HUES64 (cell line): ENCODE measurements around the gene ZNF286A.
A peak's percentile ranks its signal among the peaks of the same experiment; 100 is the strongest.
"Not testable (repeated sequence)": the region's sequence is repeated elsewhere in the genome, so short reads cannot be mapped to it uniquely, and the experiment has no call there.

Source experiments
- H3K27ac ChIP-seq: 2 replicates; pipeline ENCODE4 v1.7.0; 2013; ENCODE audit warnings: low read depth, low read length, inconsistent platforms
- H3K27me3 ChIP-seq: 2 replicates; pipeline ENCODE4 v1.6.1; 2013; ENCODE audit warnings: mild to moderate bottlenecking, low read length; ENCODE audit not compliant: insufficient read depth
- H3K36me3 ChIP-seq: 2 replicates; pipeline ENCODE4 v1.6.1; 2013; ENCODE audit warnings: mild to moderate bottlenecking, low read length; ENCODE audit not compliant: insufficient read depth
- H3K4me1 ChIP-seq: 2 replicates; pipeline ENCODE4 v1.6.1; 2013; ENCODE audit warnings: mild to moderate bottlenecking, low read length, moderate library complexity; ENCODE audit not compliant: insufficient read depth
- H3K4me3 ChIP-seq: 2 replicates; pipeline ENCODE4 v1.5.1; 2013; ENCODE audit warnings: mild to moderate bottlenecking, low read length, moderate library complexity
- H3K9ac ChIP-seq: 2 replicates; pipeline ENCODE4 v1.6.1; 2013; ENCODE audit warnings: mild to moderate bottlenecking, low read depth, low read length
- H3K9me3 ChIP-seq: 2 replicates; pipeline ENCODE4 v1.6.1; 2013; ENCODE audit warnings: low read depth, low read length; ENCODE audit not compliant: insufficient read depth
- WGBS: fragments of 150-250, 120-280 bp; methylation state at CpG from one replicate; pipeline ENCODE4 v1.1.7; 2013; ENCODE audit warnings: missing lambda C conversion rate; 5-methylcytosine and 5-hydroxymethylcytosine counted together

The ZNF286A gene

DNA sequence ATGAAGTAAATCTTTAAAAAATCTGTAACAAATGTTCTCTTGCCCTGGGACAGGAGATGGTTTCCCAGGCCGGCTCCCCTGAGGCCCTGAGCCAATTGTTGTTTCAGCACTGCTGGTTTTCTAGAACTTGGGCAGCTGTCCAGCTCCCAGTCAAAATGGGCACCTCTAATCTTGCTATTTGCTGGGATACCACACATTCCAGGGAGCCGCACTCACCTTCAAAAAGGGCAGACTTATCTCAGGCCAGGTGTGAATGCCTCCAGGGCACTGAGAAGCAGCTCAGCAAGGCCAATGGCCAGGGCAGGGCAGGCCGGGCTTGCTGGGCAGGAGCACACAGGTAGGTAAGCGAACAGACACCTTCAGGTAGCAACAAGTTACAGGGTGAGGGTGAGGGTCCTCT lies 39.9 kb upstream of the ZNF286A start:
- WGBS: 93% methylated on average over 4 of the region's 4 CpGs
- Histone ChIP-seq H3K9me3 (no peaks in the 10 kb centered on the region), H3K27ac (no peak overlapping the region), H3K4me1 (peaks cover 8% of the 10 kb centered on the region), H3K4me3 (no peak overlapping the region), H3K27me3 (no peaks in the 10 kb centered on the region), H3K36me3 (peaks cover 52% of the 10 kb centered on the region), H3K9ac (no peak overlapping the region; the same call in 1 of the 2 replicates)

DNA sequence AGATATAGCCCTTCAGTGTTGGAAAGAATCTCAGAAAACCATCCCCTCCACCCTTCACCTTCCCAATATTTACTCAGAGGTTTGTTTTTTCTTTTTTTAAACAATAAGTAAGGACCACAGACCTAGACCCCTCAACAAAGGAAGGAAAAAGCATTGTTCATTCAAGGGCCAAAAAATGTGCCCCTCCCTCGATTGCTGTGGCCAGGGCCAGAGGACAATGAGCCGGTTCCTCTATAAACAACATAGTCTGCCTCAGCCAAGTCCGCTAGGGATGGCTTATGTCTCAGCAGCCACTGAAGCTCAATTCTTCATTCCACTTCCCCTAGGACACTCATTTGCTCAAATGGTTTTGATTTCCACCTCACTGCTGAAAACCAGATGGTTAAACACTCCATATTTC lies 39.5 kb upstream of the ZNF286A start:
- H3K27ac ChIP-seq: no peak overlapping the region
- peaks cover 8% of the 10 kb centered on the region for H3K4me1 ChIP-seq
- 93% methylated on average over 3 of the region's 3 CpGs for WGBS
- H3K9me3 ChIP-seq: no peaks in the 10 kb centered on the region
- H3K9ac ChIP-seq: no peak overlapping the region
- H3K36me3 ChIP-seq: peaks cover 52% of the 10 kb centered on the region
- H3K4me3 ChIP-seq: no peak overlapping the region
- H3K27me3 ChIP-seq: no peaks in the 10 kb centered on the region

DNA sequence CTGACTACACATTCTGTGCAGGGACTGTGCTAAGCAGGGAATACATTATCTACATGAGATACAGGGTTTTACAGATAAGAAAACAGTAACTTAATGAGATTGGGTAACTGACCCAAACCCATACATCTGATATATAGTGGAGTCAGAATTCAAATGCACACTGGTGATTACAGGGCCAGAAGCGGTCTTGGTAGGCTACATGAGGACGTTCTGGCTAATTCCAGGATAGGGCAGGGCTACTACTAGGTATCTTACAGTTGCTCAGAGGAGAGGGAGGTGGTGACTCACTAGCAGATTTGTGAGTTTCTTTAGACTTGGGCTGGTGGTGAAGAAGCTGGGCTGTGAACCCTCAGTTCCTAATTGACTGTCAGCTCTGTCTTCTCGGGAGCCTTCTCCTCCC lies 36.9 kb upstream of the ZNF286A start:
- WGBS: 95% methylated on average over 3 of the region's 3 CpGs
- Histone ChIP-seq H3K4me3 (no peak overlapping the region), H3K36me3 (peaks cover 44% of the 10 kb centered on the region), H3K9ac (no peak overlapping the region), H3K27me3 (no peaks in the 10 kb centered on the region), H3K27ac (no peak overlapping the region), H3K4me1 (peaks cover 8% of the 10 kb centered on the region), H3K9me3 (no peaks in the 10 kb centered on the region)

DNA sequence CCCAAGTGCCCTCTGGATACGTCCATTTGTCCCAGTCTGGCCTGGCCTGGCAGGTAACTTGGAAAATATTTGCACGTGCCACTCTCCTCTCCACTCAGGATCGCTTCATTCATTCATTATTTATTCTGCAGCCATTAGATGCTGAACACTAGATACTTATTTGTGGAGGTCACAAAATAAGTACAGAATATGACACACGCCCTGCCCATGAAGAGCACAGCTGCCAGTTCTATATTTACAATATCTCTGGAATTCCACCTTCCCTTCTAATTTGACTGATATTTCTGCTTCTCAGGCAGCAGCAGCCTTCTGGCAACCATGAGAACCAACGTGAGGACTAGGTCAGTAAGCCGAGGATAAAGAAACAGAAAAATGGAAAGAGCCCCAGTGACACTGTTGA lies 36.4 kb upstream of the ZNF286A start:
- H3K27ac ChIP-seq: no peak overlapping the region
- peaks cover 39% of the 10 kb centered on the region for H3K36me3 ChIP-seq
- WGBS: 94% methylated on average over 6 of the region's 6 CpGs
- H3K4me3 ChIP-seq: no peak overlapping the region
- H3K4me1 ChIP-seq: peaks cover 8% of the 10 kb centered on the region
- no peak overlapping the region for H3K9ac ChIP-seq
- H3K9me3 ChIP-seq: no peaks in the 10 kb centered on the region
- H3K27me3 ChIP-seq: no peaks in the 10 kb centered on the region

DNA sequence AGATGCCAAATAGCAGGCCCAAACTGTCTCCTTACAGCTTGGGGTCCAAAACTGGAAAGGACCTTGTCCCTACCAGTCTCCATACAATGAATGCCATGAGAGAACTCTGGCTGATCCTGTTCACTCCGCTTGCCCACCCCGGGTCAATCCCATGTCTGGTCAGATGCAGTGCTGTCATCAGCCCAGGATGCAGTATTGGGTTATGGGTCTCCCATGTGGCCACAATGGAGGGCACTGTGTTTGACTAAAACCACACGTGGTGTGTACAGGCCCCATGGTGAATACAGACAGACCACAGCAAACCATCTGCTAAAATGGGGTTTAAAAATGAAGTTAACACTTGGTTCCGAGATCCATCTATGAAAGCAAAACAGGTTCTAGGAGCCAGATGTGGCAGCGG lies 35.9 kb upstream of the ZNF286A start:
- peaks cover 34% of the 10 kb centered on the region for H3K36me3 ChIP-seq
- H3K27ac ChIP-seq: no peak overlapping the region
- no peak overlapping the region for H3K4me3 ChIP-seq
- H3K9me3 ChIP-seq: no peaks in the 10 kb centered on the region
- H3K9ac ChIP-seq: no peak overlapping the region
- WGBS: 95% methylated on average over 5 of the region's 5 CpGs
- peaks cover 8% of the 10 kb centered on the region for H3K4me1 ChIP-seq
- H3K27me3 ChIP-seq: no peaks in the 10 kb centered on the region

DNA sequence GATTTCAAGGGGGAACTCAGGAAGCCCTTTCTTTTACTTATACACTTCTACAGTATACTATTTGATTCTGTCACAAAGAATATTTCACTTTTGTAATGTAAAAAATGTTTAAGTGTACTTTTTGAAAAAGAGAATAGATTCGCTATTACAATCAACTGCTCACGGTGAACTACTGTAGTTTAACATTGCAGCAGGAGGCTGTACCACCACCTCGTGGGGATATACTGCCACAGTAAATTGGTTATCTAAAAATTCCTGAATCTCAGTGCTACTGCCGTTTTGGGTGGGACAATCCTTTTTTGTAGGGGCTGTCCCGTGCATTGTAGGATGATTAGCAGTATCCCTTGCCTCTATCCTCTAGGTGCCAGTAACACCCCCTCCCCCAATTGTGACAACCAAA lies 30.0 kb upstream of the ZNF286A start:
- not testable (repeated sequence) for H3K4me1 ChIP-seq, H3K27ac ChIP-seq, H3K9me3 ChIP-seq, H3K9ac ChIP-seq, H3K4me3 ChIP-seq, H3K27me3 ChIP-seq, H3K36me3 ChIP-seq
- 86% methylated on average over 5 of the region's 5 CpGs for WGBS

DNA sequence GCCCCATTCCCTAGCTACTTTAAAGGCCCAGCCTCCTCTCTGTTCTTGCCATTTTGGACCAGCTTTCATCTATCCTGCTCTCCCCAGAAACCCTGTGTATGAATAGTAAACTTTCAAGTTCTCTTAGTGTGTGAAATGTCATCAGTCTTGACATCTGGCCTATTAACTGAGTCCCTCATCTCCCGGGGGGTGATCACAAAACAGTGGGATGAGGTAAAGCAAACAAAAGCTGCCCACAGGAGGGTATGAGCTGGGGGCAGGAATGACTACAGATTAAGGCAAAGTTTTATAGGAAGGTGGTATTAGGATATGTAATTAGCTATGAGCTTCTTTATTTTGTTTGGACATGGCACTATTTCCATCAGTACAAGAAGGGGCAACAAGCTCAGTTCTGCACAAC lies 24.9 kb upstream of the ZNF286A start:
- H3K9ac ChIP-seq, H3K27me3 ChIP-seq, H3K27ac ChIP-seq, H3K4me3 ChIP-seq, H3K9me3 ChIP-seq, H3K4me1 ChIP-seq: not testable (repeated sequence)
- peaks cover 17% of the 10 kb centered on the region for H3K36me3 ChIP-seq
- WGBS: 95% methylated on average over 1 of the region's 1 CpG

DNA sequence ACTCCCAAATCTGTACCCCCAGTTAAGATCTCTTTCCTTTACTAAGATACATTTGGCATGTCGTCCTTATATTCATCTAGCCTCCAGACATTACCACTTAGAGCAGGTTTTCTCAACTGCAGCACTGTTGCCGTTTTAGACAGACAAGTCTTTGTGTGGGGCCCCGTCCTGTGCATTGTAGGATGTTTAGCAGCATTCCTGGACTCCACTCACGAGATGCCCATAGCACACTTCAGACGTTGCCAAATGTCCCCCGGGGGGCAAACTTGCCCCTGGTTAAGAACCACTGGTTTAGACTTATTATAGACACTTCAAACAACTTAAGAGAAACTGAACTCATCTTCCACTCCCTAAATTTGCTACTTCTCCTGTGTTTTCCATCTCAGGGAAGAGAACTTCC lies 23.6 kb upstream of the ZNF286A start:
- whole genome bisulfite sequencing: 93% methylated on average over 5 of the region's 6 CpGs
- peaks cover 17% of the 10 kb centered on the region for H3K36me3 ChIP-seq

DNA sequence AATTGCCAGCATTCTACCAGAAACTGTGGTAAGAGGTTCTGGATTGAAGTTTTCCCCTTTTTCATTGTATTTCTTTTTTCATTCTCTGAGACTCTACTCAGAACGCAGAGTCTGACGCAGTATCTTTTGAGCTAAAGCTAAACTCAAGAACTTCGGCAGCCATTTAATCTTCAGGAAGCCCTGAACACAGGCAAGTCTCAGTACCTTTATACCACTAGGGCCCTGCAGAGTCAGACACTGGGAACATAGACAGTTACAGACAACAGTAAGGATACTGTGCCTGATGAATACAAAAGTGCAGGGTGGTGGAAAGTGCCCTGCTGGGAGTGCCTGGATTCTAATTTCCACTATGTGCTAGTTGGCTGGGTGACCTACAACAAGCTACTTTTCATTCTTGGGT lies 16.4 kb upstream of the ZNF286A start:
- H3K36me3 ChIP-seq, H3K27ac ChIP-seq, H3K27me3 ChIP-seq, H3K4me1 ChIP-seq, H3K9ac ChIP-seq, H3K9me3 ChIP-seq: not testable (repeated sequence)
- 97% methylated on average over 3 of the region's 3 CpGs for WGBS
- H3K4me3 ChIP-seq: peak overlapping the region; percentile 77

More for the DNA sequence above, 23.6 kb upstream of the ZNF286A start:
- not testable (repeated sequence) for H3K4me3 ChIP-seq, H3K9ac ChIP-seq, H3K27me3 ChIP-seq, H3K4me1 ChIP-seq, H3K9me3 ChIP-seq, H3K27ac ChIP-seq

DNA sequence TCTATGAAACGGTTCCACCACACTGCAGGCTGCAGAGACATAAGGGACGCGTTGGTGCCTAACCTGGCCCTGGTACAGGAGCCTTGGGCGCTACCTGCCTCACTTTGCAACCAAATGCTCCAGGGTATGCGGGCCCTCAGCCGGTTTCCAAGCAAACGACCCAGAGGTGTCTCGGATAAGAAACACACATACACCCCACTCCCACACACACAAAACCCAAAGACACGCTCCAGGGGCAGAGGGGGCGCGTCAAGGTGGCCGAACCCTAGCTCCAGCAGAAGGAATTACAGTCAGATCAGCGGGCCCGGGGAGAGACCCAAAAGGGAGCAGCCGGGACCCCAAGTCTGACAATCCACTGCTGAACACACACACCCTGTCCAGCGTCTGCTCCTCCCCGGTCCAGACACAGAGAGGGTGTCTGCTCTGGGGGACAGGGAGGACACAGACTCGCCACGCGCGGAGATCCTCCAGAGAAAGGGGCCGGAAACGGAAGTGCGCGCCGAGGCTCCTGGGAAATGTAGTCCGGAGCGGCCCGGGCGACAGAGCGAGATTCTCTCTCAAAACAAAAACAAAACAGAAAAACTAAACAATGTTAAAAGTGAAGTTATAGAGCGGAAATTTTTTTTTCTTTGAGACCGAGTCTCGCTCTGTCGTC lies 15.6 kb upstream of the ZNF286A start, which contains the start of gene TRIM16:
Gene TRIM16, minus strand, starts transcription at position 488 of the 655 bp plus-strand sequence. CDS start 32,702 bp downstream, outside the sequence.
- H3K9me3 ChIP-seq, H3K27me3 ChIP-seq, H3K4me1 ChIP-seq, H3K27ac ChIP-seq, H3K36me3 ChIP-seq: not testable (repeated sequence)
- peak within 1 kb of the TSS; percentile 77 for H3K4me3 ChIP-seq
- WGBS: 3% methylated on average over 21 of the region's 35 CpGs
- peak within 1 kb of the TSS; percentile 81 for H3K9ac ChIP-seq

DNA sequence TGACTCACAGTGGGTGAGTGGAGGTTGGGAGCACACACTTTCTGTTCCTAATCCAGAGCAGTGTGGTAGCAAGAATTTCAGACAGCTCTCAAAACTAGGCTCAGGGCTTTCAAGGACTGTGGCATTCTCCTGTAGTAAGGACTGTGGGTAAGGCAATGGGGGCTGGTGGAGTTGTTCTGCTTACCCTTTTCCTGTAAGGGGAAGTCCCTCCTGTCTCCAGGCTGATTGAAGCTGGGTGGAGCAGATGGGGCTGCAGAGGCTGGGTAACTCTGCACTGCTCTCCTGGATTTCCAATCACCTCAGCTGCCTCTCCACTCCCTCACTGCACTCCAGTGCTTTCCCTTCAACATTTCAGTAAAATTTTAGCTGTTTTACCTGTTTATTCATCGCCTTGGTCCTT lies 12.1 kb upstream of the ZNF286A start:
- 93% methylated on average over 1 of the region's 1 CpG for WGBS
- not testable (repeated sequence) for H3K9me3 ChIP-seq, H3K4me3 ChIP-seq, H3K9ac ChIP-seq, H3K27me3 ChIP-seq, H3K36me3 ChIP-seq, H3K4me1 ChIP-seq, H3K27ac ChIP-seq

DNA sequence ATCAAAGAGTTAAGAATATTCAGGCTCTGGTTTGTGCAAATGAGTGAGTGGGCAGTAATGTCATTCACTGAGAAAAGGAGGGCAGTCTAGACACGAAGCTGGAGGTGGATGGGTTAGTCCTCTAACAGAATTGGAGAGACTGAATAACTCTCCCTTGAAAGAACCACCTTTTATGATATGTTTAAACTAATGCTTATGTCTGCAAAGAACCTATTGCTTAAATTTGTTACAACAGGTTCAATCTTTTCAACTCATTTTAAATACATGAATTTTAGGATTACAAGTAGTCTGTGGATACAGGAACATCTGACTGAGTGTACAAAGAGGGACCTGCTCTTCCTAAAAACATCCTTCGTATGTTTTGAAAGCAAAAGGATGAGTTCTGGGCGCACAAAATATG lies 585 bp upstream of the ZNF286A start:
- H3K9me3 ChIP-seq, H3K27me3 ChIP-seq, H3K4me1 ChIP-seq: not testable (repeated sequence)
- Histone ChIP-seq H3K4me3 (peak overlapping the region; percentile 78), H3K9ac (peak overlapping the region; percentile 75), H3K36me3 (peaks cover 23% of the 10 kb centered on the region), H3K27ac (peak overlapping the region; percentile 41; the same call in 1 of the 2 replicates)
- no CpG with 5 or more reads among the region's 3 CpGs for WGBS
